Coronary artery (tissue), 2 donors: ENCODE results near the gene PUS1.
A peak's percentile ranks its signal among the peaks of the same experiment; 100 is the strongest.

Experiments used
- DNase-seq: peaks from one replicate; pipeline ENCODE4 v3.0.0-alpha.2; 2017; ENCODE audit warnings: low spot score
- H3K27ac ChIP-seq, 2 donors: fragments of 200-600 bp; sonication (generic); one replicate each; pipeline ENCODE4 v1.5.1; 2016 to 2019
- H3K4me3 ChIP-seq: fragments of 200-600 bp; sonication (generic); 2 replicates; pipeline ENCODE4 v1.5.1; 2016; ENCODE audit warnings: mild to moderate bottlenecking, moderate library complexity
- CTCF ChIP-seq: fragments of 200-600 bp; sonication (generic); IDR thresholded peaks from one replicate; pipeline ENCODE4 v1.5.1; 2019; ENCODE audit warnings: antibody characterized with exemption

PUS1 gene

GRCh38 chr12:131942671-131943070 is 13.6 kb downstream of the PUS1 start:
- H3K4me3 ChIP-seq, result no peak overlapping the region
- DNase-seq, result no peak
- H3K27ac ChIP-seq, result no peak overlapping the region
- no peak for TF ChIP-seq CTCF

GRCh38 chr12:131943389-131943788 is 14.3 kb downstream of the PUS1 start:
- no peak overlapping the region for H3K27ac ChIP-seq
- no peak for TF ChIP-seq CTCF
- no peak overlapping the region for H3K4me3 ChIP-seq
- peak; percentile 54 for DNase-seq

- TF ChIP-seq CTCF, result no peak
- Histone ChIP-seq H3K4me3 (no peak overlapping the region), H3K27ac (no peak overlapping the region)
- no peak for DNase-seq
Measured at GRCh38 chr12:131943876-131944275, 14.8 kb downstream of the PUS1 start.

GRCh38 chr12:131944601-131945251 is 15.7 kb downstream of the PUS1 start:
- Histone ChIP-seq H3K4me3 (no peak overlapping the region), H3K27ac (no peak overlapping the region)
- no peak for DNase-seq
- no peak for TF ChIP-seq CTCF

GRCh38 chr12:131946757-131947156 is 17.7 kb downstream of the PUS1 start:
- Histone ChIP-seq H3K27ac (no peak overlapping the region), H3K4me3 (no peak overlapping the region)
- no peak for TF ChIP-seq CTCF
- no peak for DNase-seq

- no peak for DNase-seq
Measured at GRCh38 chr12:131947482-131948027, 18.5 kb downstream of the PUS1 start.

More at GRCh38 chr12:131947482-131948027, 18.5 kb downstream of the PUS1 start:
- peak overlapping the region in 1 of 2 donors; percentile 56 for H3K27ac ChIP-seq
- H3K4me3 ChIP-seq, result no peak overlapping the region
- no peak for TF ChIP-seq CTCF
